Activated CD8-positive, alpha-beta memory T cell treated with anti-CD3 and anti-CD28 coated beads for 36 hours (primary cell): ENCODE measurements around the gene MYADM. TPM values are rescaled to one million over a fixed set of nuclear protein-coding genes. Genes with fewer than 3 reads are reported as not detected.

Experiments
- total RNA-seq, 2 experiments: library from RNA; stranded (reverse); gene quantifications; one replicate each; pipeline ENCODE4 v1.2.3, GENCODE V29; 2021

MYADM gene
- total RNA-seq, 2 experiments from 2014 or later, result 44.1 to 45.2 TPM

Other genes with a start within 250 kb of the MYADM start
- gene DPRX, start 235.9 kb upstream of the MYADM start, total RNA-seq, result not detected
- gene NLRP12, start 43.6 kb upstream of the MYADM start, total RNA-seq, result not detected
- not detected for gene PRKCG, start 14.3 kb downstream of the MYADM start, total RNA-seq
- gene CACNG7, start 41.4 kb downstream of the MYADM start, total RNA-seq, result not detected
- not detected for gene CACNG8, start 95.1 kb downstream of the MYADM start, total RNA-seq
- not detected for gene CACNG6, start 123.8 kb downstream of the MYADM start, total RNA-seq
- gene VSTM1, start 196.0 kb downstream of the MYADM start, total RNA-seq, result not detected
- gene TARM1, start 213.5 kb downstream of the MYADM start, total RNA-seq, result not detected
- gene OSCAR, start 232.9 kb downstream of the MYADM start, total RNA-seq, result under 1 TPM; 0.27 to 0.29 TPM
- gene NDUFA3, start 235.0 kb downstream of the MYADM start, total RNA-seq, result 100 to 1,000 TPM; 104 to 110 TPM
- gene TFPT, start 247.8 kb downstream of the MYADM start, total RNA-seq, result 10 to 100 TPM; 34.9 to 36.6 TPM
- gene PRPF31, start 247.9 kb downstream of the MYADM start, total RNA-seq, result 100 to 1,000 TPM; 123 to 124 TPM